Stimulated activated CD4-positive, alpha-beta T cell treated with anti-CD3 and anti-CD28 coated beads, TNF-alpha, amount 100 ng/mL, for 48 hours (primary cell): ENCODE measurements around the gene TSPAN2.
"Not testable (repeated sequence)": the region's sequence is repeated elsewhere in the genome, so short reads cannot be mapped to it uniquely, and the experiment has no call there.

Experiments used
- DNase-seq, 3 donors: peaks; one replicate each; pipeline ENCODE4 v3.0.0-alpha.2; 2020; ENCODE audit warnings: low read depth in 3 of 3

The TSPAN2 gene

GRCh38 chr1:115036814-115037507 is 52.3 kb downstream of the TSPAN2 start:
- DNase-seq = no peak

GRCh38 chr1:115035652-115036051 is 53.7 kb downstream of the TSPAN2 start:
- no peak for DNase-seq

DNA sequence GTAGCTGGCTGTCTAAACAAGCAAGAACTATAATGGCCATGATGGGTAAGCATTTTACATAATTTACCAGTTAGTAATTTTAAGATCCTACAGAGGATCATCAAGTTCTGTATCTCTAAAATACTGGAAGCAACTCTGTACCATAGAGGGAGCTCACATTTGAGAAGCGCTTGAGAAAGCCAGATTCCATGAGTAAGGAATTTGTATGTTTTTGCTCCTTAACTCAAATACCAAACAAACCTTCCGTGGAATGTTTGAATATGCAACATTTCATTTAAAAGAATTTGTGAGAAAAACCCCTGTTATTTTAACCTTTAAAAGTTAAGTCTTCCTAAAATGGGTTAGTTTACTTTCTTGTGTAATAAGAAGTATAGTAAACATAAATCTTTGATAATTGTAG is 57.7 kb downstream of the TSPAN2 start:
- no peak for DNase-seq

DNA sequence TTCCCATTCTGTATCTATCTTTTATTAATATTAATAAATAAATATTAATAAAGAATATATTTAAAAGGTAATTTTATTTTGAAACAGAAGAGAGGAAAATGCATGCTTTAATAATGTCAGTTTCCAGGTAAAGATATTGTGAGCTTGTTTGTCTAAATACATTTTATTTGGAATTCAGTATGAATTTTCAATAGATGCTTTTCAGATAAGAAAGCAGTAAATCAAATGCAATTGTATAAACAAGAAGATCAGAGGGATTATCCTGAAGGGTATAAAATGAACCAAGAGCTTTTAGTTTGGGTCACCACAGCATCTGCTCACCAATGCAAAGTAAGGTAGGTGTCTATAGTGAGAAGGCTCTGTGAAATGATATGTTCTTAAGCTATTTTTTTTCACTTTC is 59.8 kb downstream of the TSPAN2 start, which contains the start of gene TSHB:
TSS of gene TSHB (plus strand) at position 301 of the 400 bp plus-strand sequence. CDS start 3,537 bp downstream, outside the sequence.
- DNase-seq = no peak

GRCh38 chr1:115023593-115023992 is 65.7 kb downstream of the TSPAN2 start:
- no peak for DNase-seq

DNA sequence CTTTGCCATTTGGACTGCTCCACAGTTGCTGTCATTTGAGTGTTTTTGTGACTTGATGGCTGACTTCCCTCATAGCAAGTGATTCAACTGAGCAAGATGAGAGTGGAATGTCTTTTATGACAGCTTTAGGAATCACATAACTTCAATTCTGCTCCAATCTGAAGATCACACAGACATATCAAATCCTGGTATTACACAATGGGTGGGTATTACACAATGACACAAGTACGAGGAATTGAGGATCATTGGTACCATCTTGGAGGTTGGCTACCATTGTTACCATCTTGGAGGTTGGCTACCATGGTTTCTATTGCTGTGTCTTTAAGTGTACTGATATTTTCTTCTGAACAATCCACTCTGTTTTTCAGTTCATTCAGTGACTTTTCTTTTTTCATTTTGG is 68.2 kb downstream of the TSPAN2 start:
- DNase-seq = no peak

DNA sequence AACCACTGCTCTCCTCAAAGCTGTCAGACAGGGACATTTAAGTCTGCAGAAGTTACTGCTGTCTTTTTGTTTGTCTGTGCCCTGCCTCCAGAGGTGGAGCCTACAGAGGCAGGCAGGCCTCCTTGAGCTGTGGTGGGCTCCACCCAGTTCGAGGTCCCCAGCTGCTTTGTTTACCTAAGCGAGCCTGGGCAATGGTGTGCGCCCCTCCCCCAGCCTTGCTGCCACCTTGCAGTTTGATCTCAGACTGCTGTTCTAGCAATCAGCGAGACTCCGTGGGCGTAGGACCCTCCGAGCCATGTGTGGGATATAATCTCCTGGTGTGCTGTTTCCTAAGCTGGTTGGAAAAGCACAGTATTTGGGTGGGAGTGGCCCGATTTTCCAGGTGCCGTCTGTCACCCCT is 69.8 kb downstream of the TSPAN2 start:
- DNase-seq = not testable (repeated sequence)

GRCh38 chr1:115013792-115014191 is 75.5 kb downstream of the TSPAN2 start:
- no peak for DNase-seq

DNA sequence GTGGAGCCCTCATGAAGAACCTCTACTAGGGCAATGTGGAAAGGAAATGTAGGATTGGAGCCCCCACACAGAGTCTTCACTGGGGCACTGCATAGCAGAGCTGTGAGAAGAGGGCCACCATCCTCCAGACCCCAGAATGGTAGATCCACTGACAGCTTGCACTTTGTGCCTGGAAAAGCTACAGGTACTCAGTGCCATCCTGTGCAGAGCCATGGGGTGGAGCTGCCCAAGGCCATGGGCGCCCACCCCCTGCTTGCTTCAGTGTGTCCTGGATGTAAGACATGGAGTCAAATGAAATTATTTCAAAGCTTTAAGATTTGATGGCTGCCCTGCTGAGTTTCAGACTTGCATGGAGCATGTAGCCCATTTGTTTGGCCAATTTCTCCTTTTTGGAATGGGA is 76.9 kb downstream of the TSPAN2 start:
- no peak for DNase-seq

- DNase-seq = no peak
Measured at GRCh38 chr1:115012006-115012405, 77.3 kb downstream of the TSPAN2 start.

GRCh38 chr1:115006191-115006590 is 83.1 kb downstream of the TSPAN2 start:
- no peak for DNase-seq
